Measurements from ENCODE around the gene DHRSX.

Gene DHRSX, protein sequence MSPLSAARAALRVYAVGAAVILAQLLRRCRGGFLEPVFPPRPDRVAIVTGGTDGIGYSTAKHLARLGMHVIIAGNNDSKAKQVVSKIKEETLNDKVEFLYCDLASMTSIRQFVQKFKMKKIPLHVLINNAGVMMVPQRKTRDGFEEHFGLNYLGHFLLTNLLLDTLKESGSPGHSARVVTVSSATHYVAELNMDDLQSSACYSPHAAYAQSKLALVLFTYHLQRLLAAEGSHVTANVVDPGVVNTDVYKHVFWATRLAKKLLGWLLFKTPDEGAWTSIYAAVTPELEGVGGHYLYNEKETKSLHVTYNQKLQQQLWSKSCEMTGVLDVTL

DNA sequence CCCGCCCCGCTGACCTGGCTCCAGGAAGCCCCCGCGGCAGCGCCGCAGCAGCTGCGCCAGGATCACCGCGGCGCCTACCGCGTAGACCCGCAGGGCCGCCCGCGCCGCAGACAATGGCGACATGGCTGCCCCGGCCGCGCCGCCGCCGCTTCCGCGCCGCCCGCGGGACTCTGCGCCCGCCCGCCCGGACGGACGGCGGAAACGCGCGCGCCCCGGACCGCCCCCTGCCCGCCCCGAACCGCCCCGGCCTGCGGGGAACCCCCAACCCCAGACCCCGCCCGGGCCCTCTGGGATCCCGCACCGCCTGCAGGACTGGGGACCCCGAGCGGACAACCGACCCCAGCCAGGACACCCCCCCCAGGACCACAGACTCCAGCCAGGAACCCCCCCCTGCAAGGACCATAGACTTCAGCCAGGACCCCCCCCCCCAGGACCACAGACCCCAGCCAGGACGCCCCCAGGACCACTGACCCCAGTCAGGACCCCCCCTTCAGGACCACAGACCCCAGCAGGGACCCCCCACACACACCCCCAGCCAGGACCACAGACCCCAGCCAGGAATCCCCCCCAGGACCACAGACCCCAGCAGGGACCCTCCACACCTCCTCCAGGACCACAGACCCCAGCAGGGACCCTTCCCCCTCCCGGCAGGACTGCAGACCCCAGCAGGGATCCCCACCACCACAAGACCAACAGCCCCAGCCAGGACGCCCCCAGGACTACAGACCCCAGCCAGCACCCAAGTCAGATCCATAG is at the start of gene DHRSX, which contains the start of gene ZBED1:
DHRSX (minus strand) TSS at position 174 of the 756 bp plus-strand sequence; CDS start at position 123, 51 bp downstream.
ZBED1 (minus strand) TSS at position 174 of the 756 bp plus-strand sequence. CDS start 10,257 bp downstream, outside the sequence.
- TF ChIP-seq POLR2A (IDR thresholded peaks at IDR 0.05; ENCODE audit: extremely low read depth, insufficient read length) (peak; percentile 25), MYC (IDR thresholded peaks at IDR 0.05; ENCODE audit: low read depth, low read length) (peak; percentile 10; the same call in 1 of the 2 replicates)
- TF ChIP-seq, protein P1, sequence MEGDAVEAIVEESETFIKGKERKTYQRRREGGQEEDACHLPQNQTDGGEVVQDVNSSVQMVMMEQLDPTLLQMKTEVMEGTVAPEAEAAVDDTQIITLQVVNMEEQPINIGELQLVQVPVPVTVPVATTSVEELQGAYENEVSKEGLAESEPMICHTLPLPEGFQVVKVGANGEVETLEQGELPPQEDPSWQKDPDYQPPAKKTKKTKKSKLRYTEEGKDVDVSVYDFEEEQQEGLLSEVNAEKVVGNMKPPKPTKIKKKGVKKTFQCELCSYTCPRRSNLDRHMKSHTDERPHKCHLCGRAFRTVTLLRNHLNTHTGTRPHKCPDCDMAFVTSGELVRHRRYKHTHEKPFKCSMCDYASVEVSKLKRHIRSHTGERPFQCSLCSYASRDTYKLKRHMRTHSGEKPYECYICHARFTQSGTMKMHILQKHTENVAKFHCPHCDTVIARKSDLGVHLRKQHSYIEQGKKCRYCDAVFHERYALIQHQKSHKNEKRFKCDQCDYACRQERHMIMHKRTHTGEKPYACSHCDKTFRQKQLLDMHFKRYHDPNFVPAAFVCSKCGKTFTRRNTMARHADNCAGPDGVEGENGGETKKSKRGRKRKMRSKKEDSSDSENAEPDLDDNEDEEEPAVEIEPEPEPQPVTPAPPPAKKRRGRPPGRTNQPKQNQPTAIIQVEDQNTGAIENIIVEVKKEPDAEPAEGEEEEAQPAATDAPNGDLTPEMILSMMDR (IDR thresholded peaks at IDR 0.05; ENCODE audit: low read depth, low read length): no peak
- TF ChIP-seq, protein P2, sequence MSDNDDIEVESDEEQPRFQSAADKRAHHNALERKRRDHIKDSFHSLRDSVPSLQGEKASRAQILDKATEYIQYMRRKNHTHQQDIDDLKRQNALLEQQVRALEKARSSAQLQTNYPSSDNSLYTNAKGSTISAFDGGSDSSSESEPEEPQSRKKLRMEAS (IDR thresholded peaks at IDR 0.05; ENCODE audit: low read depth, low read length): no peak
- peak; percentile 48 for DNase-seq (ENCODE audit: low read depth)

DNA sequence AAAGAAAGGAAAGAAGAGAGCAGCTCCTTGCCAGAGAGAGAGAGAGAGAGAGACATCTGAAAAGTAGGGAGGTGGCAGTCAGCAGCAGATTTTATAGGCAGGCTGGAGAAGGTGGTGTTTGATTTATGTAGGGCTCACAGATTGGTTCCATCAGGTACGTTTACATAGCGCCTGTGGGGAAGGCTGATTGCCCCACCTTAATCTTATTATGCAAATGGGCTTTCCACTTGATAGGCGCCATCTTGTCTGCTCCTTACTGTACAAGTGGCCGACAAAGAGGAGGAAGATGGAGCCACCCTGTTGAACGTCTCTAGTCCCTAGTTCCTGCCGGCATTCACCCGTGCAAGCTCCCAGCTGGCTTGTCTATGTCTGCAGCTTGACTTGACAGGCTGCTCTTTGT is 49.1 kb upstream of the DHRSX start:
- TF ChIP-seq MYC (IDR thresholded peaks at IDR 0.05; ENCODE audit: low read depth, low read length): no peak
- TF ChIP-seq, protein P1 (IDR thresholded peaks at IDR 0.05; ENCODE audit: low read depth, low read length): no peak
- TF ChIP-seq POLR2A (IDR thresholded peaks at IDR 0.05; ENCODE audit: extremely low read depth, insufficient read length): no peak
- TF ChIP-seq, protein P2 (IDR thresholded peaks at IDR 0.05; ENCODE audit: low read depth, low read length): no peak
- H3K4me3 ChIP-seq (ENCODE audit: low read depth, low read length): no peak overlapping the region
- DNase-seq (ENCODE audit: low read depth): no peak

More for the DNA sequence above, at the start of gene DHRSX, which contains the start of gene ZBED1:
- H3K4me3 ChIP-seq (ENCODE audit: low read depth, low read length): peak within 1 kb of the TSS; percentile 64

DNA sequence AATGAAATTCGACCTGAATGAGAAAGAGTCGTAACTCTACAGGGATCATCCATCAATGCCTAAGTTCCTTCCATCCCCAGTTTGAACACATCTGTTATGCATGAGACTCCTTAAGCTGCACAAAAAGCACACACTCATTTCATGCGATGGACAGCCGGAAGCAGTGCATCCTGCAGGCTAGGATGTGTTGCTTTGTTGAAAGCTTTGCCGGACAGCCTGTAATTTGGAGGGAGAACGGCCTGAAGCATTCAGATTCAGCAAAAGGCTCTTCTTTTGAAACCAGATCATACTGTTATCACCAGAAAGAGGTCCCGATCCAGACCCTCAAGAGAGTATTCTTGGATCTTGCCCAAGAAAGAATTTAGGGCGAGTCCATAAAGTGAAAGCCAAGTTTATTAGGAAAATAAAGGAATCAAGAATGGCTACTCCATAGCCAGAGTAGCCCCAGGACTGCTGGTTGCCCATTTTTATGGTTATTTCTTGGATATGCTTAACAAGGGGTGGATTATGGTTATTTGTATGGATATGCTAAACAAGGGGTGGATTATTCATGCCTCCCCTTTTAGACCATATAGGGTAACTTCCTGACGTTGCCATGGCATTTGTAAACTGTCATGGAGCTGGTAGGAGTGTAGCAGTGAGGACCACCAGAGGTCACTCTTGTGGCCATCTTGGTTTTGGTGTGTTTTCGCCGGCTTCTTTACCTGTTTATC is 48.1 kb upstream of the DHRSX start:
- H3K4me3 ChIP-seq (ENCODE audit: low read depth, low read length): no peak overlapping the region
- TF ChIP-seq, protein P2 (IDR thresholded peaks at IDR 0.05; ENCODE audit: low read depth, low read length): no peak
- TF ChIP-seq, protein P1 (IDR thresholded peaks at IDR 0.05; ENCODE audit: low read depth, low read length): no peak
- TF ChIP-seq MYC (IDR thresholded peaks at IDR 0.05; ENCODE audit: low read depth, low read length): no peak
- no peak for TF ChIP-seq POLR2A (IDR thresholded peaks at IDR 0.05; ENCODE audit: extremely low read depth, insufficient read length)
- no peak for DNase-seq (ENCODE audit: low read depth)

DNA sequence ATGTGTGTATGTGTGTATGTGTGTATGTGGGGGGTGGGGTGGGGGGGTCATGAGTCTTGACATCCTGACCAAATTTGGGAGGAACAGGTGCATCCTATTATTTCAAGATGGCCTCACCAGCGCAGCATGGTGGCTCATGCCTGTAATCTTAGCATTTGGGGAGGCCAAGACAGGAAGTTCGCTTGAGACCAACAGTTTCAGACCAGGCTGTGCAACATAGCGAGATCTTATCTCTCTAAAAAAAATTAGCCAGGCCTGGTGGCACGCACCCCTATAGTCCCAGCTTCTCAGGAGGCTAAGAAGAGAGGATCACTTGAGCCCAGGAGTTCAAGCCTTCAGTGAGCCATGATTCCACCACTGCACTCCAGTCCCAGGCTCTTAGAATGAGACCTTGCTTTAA is 47.0 kb upstream of the DHRSX start:
- DNase-seq (ENCODE audit: low read depth): peak; percentile 20
- TF ChIP-seq MYC (IDR thresholded peaks at IDR 0.05; ENCODE audit: low read depth, low read length): no peak
- no peak for TF ChIP-seq POLR2A (IDR thresholded peaks at IDR 0.05; ENCODE audit: extremely low read depth, insufficient read length)
- TF ChIP-seq, protein P2 (IDR thresholded peaks at IDR 0.05; ENCODE audit: low read depth, low read length): no peak
- TF ChIP-seq, protein P1 (IDR thresholded peaks at IDR 0.05; ENCODE audit: low read depth, low read length): no peak
- no peak overlapping the region for H3K4me3 ChIP-seq (ENCODE audit: low read depth, low read length)

DNA sequence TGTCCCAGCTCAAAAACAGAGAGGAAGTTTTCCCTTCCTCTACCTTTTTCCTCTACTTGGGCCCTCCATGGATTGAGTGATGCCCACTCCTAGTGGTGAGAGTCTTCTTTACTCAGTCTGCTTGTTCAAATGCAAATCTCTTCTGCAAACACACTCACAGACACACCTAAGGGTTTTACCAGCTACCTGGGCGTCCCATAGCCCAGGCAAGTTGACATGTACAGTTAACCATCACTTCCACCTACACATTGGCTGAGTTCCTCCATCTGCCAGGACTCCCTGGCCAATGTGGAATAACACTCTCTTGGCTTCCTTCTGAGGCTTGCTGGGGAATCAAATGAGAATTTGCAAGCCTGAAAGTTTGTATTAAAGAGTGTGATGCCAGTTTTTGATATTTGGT is 45.7 kb upstream of the DHRSX start:
- no peak for TF ChIP-seq POLR2A (IDR thresholded peaks at IDR 0.05; ENCODE audit: extremely low read depth, insufficient read length)
- no peak for TF ChIP-seq MYC (IDR thresholded peaks at IDR 0.05; ENCODE audit: low read depth, low read length)
- TF ChIP-seq, protein P1 (IDR thresholded peaks at IDR 0.05; ENCODE audit: low read depth, low read length): no peak
- TF ChIP-seq, protein P2 (IDR thresholded peaks at IDR 0.05; ENCODE audit: low read depth, low read length): no peak
- no peak overlapping the region for H3K4me3 ChIP-seq (ENCODE audit: low read depth, low read length)
- no peak for DNase-seq (ENCODE audit: low read depth)

All from NB4 (cell line).